ENCODE measurements around the gene UGGT2. TPM values are rescaled to one million over a fixed set of nuclear protein-coding genes. Genes with fewer than 3 reads are reported as not detected.

The UGGT2 gene
- total and polyA plus RNA-seq, 9 of the 15 experiments (the other 6 are each of a cell fraction or from before 2014, with no cell fraction given), result 3.5 to 24.5 (median 18.3) TPM

DNA sequence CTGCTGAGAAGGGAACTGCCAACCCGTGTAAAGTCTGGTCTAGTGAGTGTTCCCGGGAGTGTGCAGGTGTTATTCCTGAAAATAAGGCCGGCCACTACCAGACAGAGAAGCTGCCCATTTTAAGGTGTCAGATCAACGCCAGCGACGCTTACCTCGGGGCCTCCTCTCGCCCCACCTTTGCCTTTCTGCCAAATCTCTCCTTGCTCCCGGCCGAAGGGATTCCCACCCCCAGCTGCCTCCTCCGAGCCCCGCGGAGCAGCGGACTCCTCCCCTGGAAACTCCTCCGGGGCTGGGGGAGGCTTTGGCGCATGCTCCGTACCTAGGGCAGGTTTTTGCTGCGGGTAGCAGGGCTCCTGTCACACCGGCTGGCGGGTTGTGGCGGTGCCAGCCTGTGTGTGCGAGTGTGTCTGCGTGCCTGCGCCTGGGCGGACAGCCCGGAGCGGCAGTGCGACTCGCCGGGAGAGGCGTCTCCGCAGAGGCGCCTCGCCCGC lies 36.6 kb upstream of the UGGT2 start, which contains the start of gene HS6ST3:
Gene HS6ST3 (plus strand): TSS at position 359 of the 491 bp plus-strand sequence.
- H3K36me3 ChIP-seq (ENCODE audit: control insufficient read depth, insufficient read depth, low read length), result no peaks in the 10 kb centered on the region
- no peaks in the 10 kb centered on the region for H4K20me1 ChIP-seq (replicated peaks; ENCODE audit: control insufficient read depth, insufficient read depth, low read length)
- H3K4me2 ChIP-seq (ENCODE audit: insufficient read depth, low read length), result no peak within 1 kb of the TSS
- H2AFZ ChIP-seq (ENCODE audit: low read depth, low read length), result no peak within 1 kb of the TSS
- FAIRE-seq (no peak), DNase-seq (ENCODE audit: extremely low read depth in 1 of 4, low spot score in 3 of 4) (peak in 2 of 4 experiments; percentile 6 to 14), ATAC-seq (0 out of 3 replicates have a peak, but pooled peaks have one; percentile 21)
- H3K4me1 ChIP-seq (replicated peaks in 1 of 2; ENCODE audit: control insufficient read depth in 2 of 2, insufficient read depth in 2 of 2, low read length in 2 of 2), result peaks cover 0 to 18% of the 10 kb centered on the region in 2 experiments; a peak in 2 of 5 replicates
- no TSS peak for BruUV-seq (replicated peaks)
- no peak within 1 kb of the TSS; a peak in 1 of 4 replicates for H3K9ac ChIP-seq (ENCODE audit: insufficient read depth in 1 of 2, low read depth in 2 of 2, low read length in 2 of 2)
- H3K9me3 ChIP-seq (replicated peaks; ENCODE audit: control insufficient read depth, insufficient read depth, low read depth, low read length), result no peaks in the 10 kb centered on the region
- H3K4me3 ChIP-seq, result no peak within 1 kb of the TSS
- H3K79me2 ChIP-seq (ENCODE audit: control insufficient read depth, insufficient read depth, low read length), result no peaks in the 10 kb centered on the region
- ChIA-PET POLR2A (no interaction called here), CTCF (ENCODE audit: low intra/inter-chr PET ratio) (no interaction called here)
- no peak for TF ChIP-seq CEBPG (CRISPR knock-in tag; IDR thresholded peaks at IDR 0.05)
- no peak for TF ChIP-seq CEBPG (tag; conservative IDR thresholded peaks at IDR 0.05 in 1 of 2, IDR thresholded peaks at IDR 0.05 in 1 of 2)
- TF ChIP-seq, protein P1, sequence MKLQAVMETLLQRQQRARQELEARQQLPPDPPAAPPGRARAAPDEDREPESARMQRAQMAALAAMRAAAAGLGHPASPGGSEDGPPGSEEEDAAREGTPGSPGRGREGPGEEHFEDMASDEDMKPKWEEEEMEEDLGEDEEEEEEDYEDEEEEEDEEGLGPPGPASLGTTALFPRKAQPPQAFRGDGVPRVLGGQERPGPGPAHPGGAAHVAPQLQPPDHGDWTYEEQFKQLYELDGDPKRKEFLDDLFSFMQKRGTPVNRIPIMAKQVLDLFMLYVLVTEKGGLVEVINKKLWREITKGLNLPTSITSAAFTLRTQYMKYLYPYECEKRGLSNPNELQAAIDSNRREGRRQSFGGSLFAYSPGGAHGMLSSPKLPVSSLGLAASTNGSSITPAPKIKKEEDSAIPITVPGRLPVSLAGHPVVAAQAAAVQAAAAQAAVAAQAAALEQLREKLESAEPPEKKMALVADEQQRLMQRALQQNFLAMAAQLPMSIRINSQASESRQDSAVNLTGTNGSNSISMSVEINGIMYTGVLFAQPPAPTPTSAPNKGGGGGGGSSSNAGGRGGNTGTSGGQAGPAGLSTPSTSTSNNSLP (IDR thresholded peaks at IDR 0.05; ENCODE audit: borderline replicate concordance, low read depth, low read length), result no peak
- TF ChIP-seq SMAD2 (IDR thresholded peaks at IDR 0.05; ENCODE audit: low read depth, low read length), result no peak
- no peak for TF ChIP-seq POLR3G (IDR thresholded peaks at IDR 0.05; ENCODE audit: extremely low read depth, insufficient read length, insufficient replicate concordance)
- no peak for TF ChIP-seq RFX7 (CRISPR knock-in tag; IDR thresholded peaks at IDR 0.05)
- no peak for TF ChIP-seq ZNF175 (CRISPR knock-in tag; IDR thresholded peaks at IDR 0.05; ENCODE audit: low read depth)
- TF ChIP-seq EZH2 (IDR thresholded peaks at IDR 0.05; ENCODE audit: borderline replicate concordance, low read depth, low read length), result 0 out of 2 replicates have a peak, but pooled peaks have one; percentile 57
- no peak for TF ChIP-seq ESRRA (IDR thresholded peaks at IDR 0.05; ENCODE audit: borderline replicate concordance, low read depth)
- under 1% methylated on average over 24 of the region's 35 CpGs for WGBS (ENCODE audit: insufficient coverage, low coverage, missing lambda C conversion rate)
- peaks cover 16 to 19% of the 10 kb centered on the region in 2 experiments for H3K27me3 ChIP-seq (ENCODE audit: control insufficient read depth in 2 of 2, insufficient read depth in 2 of 2, low read length in 2 of 2)
- intact Hi-C loops (cut with micrococcal nuclease) (no loop called here), in situ Hi-C loops (cut with MboI) (no loop called here)
- no peak within 1 kb of the TSS for H3K27ac ChIP-seq (ENCODE audit: extremely low read depth, low read depth, low read length)
- H3K9me1 ChIP-seq (ENCODE audit: control insufficient read depth, insufficient read depth, low read length), result no peaks in the 10 kb centered on the region
